ENCODE data around the gene COG1.

COG1 gene

DNA sequence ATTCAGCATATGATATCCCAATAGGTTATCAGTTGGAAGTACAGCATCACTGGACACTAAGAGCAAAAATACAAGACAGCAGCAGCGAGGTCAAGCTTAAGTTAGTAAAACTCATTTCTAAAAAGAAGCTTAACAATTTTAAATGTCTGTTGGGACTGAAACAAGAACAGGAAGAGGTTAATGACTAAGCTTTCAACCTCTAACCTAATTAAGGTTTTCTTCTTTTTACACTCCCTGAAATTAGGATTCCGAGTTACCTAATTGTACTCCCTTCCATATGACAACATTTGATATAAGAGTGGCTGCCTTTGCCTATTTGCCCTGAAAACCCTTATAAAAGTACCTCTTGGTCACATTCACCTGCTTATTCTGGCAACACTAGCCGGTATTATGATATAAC is 34.5 kb downstream of the COG1 start:
- peak overlapping the region; percentile 4 for H3K4me3 ChIP-seq (ENCODE audit: low read depth, low read length)
- TF ChIP-seq MAX (IDR thresholded peaks at IDR 0.05; ENCODE audit: low read depth, low read length) (no peak), MYC (IDR thresholded peaks at IDR 0.05; ENCODE audit: low read depth, low read length) (no peak), POLR2A (IDR thresholded peaks at IDR 0.05; ENCODE audit: extremely low read depth, insufficient read length) (no peak), CTCF (IDR thresholded peaks at IDR 0.05; ENCODE audit: low read depth, low read length) (no peak)

GRCh38 chr17:73227944-73228343 is 35.1 kb downstream of the COG1 start:
- DNase-seq (ENCODE audit: low read depth) = no peak
- TF ChIP-seq POLR2A (IDR thresholded peaks at IDR 0.05; ENCODE audit: extremely low read depth, insufficient read length) (no peak), MAX (IDR thresholded peaks at IDR 0.05; ENCODE audit: low read depth, low read length) (no peak)
- H3K4me3 ChIP-seq (ENCODE audit: low read depth, low read length) = no peak overlapping the region

More for the DNA sequence above, 34.5 kb downstream of the COG1 start:
- DNase-seq (ENCODE audit: low read depth) = peak; percentile 42

DNA sequence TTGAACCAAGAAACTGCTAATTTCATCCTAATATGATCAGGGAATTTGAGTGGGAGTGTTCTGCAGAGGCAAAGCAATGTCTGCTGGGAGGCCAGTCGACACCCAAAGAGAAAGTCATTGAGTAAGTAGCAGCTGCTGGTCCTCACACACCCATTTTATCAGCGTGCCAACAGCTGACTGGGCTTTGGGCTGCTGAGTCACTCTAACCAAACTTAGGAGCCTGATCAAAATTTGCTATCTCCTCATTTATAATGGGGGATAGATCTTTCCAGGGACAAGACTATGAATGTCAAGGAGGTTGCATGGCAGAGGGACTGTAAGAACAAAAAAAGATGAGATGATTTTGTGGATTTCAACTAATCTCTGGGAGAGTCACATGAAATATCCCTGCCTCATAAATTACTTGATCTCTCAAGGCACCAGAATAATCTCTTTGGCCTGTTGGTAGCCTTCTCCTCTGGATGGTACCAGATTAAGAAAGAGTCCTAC is 35.9 kb downstream of the COG1 start:
- TF ChIP-seq MYC (IDR thresholded peaks at IDR 0.05; ENCODE audit: low read depth, low read length) = no peak
- TF ChIP-seq POLR2A (IDR thresholded peaks at IDR 0.05; ENCODE audit: extremely low read depth, insufficient read length) = no peak
- no peak for TF ChIP-seq CTCF (IDR thresholded peaks at IDR 0.05; ENCODE audit: low read depth, low read length)
- TF ChIP-seq MAX (IDR thresholded peaks at IDR 0.05; ENCODE audit: low read depth, low read length) = no peak
- peak; percentile 72 for DNase-seq (ENCODE audit: low read depth)
- no peak overlapping the region for H3K4me3 ChIP-seq (ENCODE audit: low read depth, low read length)

- DNase-seq (ENCODE audit: low read depth) = no peak
- no peak for TF ChIP-seq MYC (IDR thresholded peaks at IDR 0.05; ENCODE audit: low read depth, low read length)
- TF ChIP-seq POLR2A (IDR thresholded peaks at IDR 0.05; ENCODE audit: extremely low read depth, insufficient read length) = no peak
- no peak for TF ChIP-seq CTCF (IDR thresholded peaks at IDR 0.05; ENCODE audit: low read depth, low read length)
- TF ChIP-seq MAX (IDR thresholded peaks at IDR 0.05; ENCODE audit: low read depth, low read length) = no peak
- H3K4me3 ChIP-seq (ENCODE audit: low read depth, low read length) = no peak overlapping the region
Observed at GRCh38 chr17:73230088-73230487, 37.2 kb downstream of the COG1 start.

- H3K4me3 ChIP-seq (ENCODE audit: low read depth, low read length) = peak overlapping the region; percentile 93
- peak; percentile 42 for DNase-seq (ENCODE audit: low read depth)
- no peak for TF ChIP-seq MAX (IDR thresholded peaks at IDR 0.05; ENCODE audit: low read depth, low read length)
- TF ChIP-seq MYC (IDR thresholded peaks at IDR 0.05; ENCODE audit: low read depth, low read length) = no peak
- no peak for TF ChIP-seq CTCF (IDR thresholded peaks at IDR 0.05; ENCODE audit: low read depth, low read length)
- TF ChIP-seq POLR2A (IDR thresholded peaks at IDR 0.05; ENCODE audit: extremely low read depth, insufficient read length) = no peak
Observed at GRCh38 chr17:73231395-73231794, 38.5 kb downstream of the COG1 start.

DNA sequence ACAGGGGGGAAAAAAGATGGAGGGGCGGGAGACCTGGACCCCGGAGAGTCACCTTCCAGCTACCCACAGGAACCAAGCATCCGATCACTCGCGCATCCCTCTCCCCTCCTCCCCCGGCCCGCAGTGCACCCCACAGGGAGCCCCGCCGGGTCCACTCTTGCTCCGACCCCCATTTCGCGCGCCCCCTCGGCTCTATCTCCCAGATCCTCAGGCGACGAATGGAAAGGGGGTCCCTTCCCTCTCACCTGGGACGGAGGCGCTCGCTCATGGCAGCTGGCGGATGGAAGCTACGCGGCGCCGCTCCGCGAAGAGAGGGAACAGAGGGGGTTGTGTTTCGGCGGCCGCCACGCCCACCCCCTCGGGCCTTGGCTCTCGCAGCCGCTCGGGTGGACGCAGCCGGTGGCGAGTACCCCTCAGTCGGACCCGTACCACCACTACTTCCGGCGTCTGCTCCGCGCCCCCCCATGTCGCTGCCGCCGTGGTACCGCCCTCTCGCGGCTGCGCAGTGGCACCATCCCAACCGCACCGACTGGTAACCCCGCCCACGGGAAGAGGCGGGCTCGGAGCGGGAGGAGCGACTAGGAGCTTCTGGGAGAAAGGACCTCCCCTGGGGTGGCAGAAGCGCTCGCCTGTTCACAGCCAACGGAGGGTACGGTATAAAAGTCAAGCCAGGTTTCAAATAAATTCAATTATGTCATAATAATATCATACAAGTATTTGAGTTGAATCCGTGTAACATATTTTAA is 39.2 kb downstream of the COG1 start:
- peak; percentile 95 for DNase-seq (ENCODE audit: low read depth)
- TF ChIP-seq MAX (IDR thresholded peaks at IDR 0.05; ENCODE audit: low read depth, low read length) = peak; percentile 48; the same call in 1 of the 2 replicates
- TF ChIP-seq POLR2A (IDR thresholded peaks at IDR 0.05; ENCODE audit: extremely low read depth, insufficient read length) = peak; percentile 62
- TF ChIP-seq MYC (IDR thresholded peaks at IDR 0.05; ENCODE audit: low read depth, low read length) = no peak; the same call in 1 of the 2 replicates
- TF ChIP-seq CTCF (IDR thresholded peaks at IDR 0.05; ENCODE audit: low read depth, low read length) = no peak
- peak overlapping the region; percentile 93 for H3K4me3 ChIP-seq (ENCODE audit: low read depth, low read length)
